Right lobe of liver (tissue), 6 donors: ENCODE measurements around the gene MKNK1. TPM values are rescaled to one million over a fixed set of nuclear protein-coding genes. Genes with fewer than 3 reads are reported as not detected.

Source experiments
- ATAC-seq, 4 donors: fragments of 200-7000 bp; cut with Tn5 transposase; one replicate each; pipeline ENCODE4 v1.9.1; 2020; ENCODE audit warnings: mild to moderate bottlenecking in 4 of 4, moderate library complexity in 4 of 4
- DNase-seq, 3 donors: peaks; one replicate each; pipeline ENCODE4 v3.0.0-alpha.2; 2020
- H3K27ac ChIP-seq, 3 donors: fragments of 200-600 bp; one replicate each; pipeline ENCODE4 v1.8.0; 2022
- H3K27me3 ChIP-seq, 2 donors: fragments of 200-600 bp; one replicate each; pipeline ENCODE4 v1.8.0; 2022
- H3K36me3 ChIP-seq, 4 donors: fragments of 200-600 bp; sonication (generic) in 1 of 4; one replicate each; pipeline versions ENCODE4 v1.5.1 to v1.8.0; 2017 to 2022; ENCODE audit warnings: control low read depth in 1 of 4
- H3K4me1 ChIP-seq, 4 donors: fragments of 200-600 bp; sonication (generic) in 1 of 4; one replicate each; pipeline versions ENCODE4 v1.5.1 to v1.8.0; 2017 to 2022; ENCODE audit warnings: control low read depth in 1 of 4
- H3K4me3 ChIP-seq, 3 donors: fragments of 200-600 bp; one replicate each; pipeline ENCODE4 v1.8.0; 2022
- H3K9me3 ChIP-seq, 4 donors: fragments of 200-600 bp; sonication (generic) in 1 of 4; one replicate each; pipeline versions ENCODE4 v1.5.1 to v1.8.0; 2017 to 2022; ENCODE audit warnings: control low read depth in 1 of 4
- POLR2A ChIP-seq: fragments of 450-650 bp; IDR thresholded peaks from one replicate; pipeline ENCODE4 v1.6.1; 2017; ENCODE audit warnings: antibody characterized with exemption, mild to moderate bottlenecking
- WGBS: methylation state at CpG from one replicate; pipeline ENCODE4 v1.1.6; 2018; ENCODE audit warnings: low coverage, low lambda C conversion rate; ENCODE audit not compliant: insufficient coverage; ENCODE audit errors: missing lambda C conversion rate; 5-methylcytosine and 5-hydroxymethylcytosine counted together
- intact Hi-C, 2 donors: fragments of 100-400 bp; cut with DNase I; formaldehyde crosslinking; loops; one replicate each; pipeline versions ENCODE4 v1.11.2 to v1.14.1; 2022
- total RNA-seq, 6 experiments: library from RNA; depleted of rRNA in 2 of 6; stranded (reverse); fragments of >200 nt in 2 of 6; fragmentation: NEBNext Ultra II Directional in 3 of 6; extraction: Animal tissue kit (Norgen Biotek cat#: 25700) in 3 of 6; gene quantifications; one replicate each; pipeline versions ENCODE4 v1.1.0 to v1.2.4, GENCODE V29; 2016 to 2023
- TF ChIP-seq, protein P1 (sequence below), 4 donors: fragments of 200-600 bp in 3 of 4; fragments of 450-650 bp in 1 of 4; IDR thresholded peaks; one replicate each; pipeline versions ENCODE4 v1.5.1 to v1.8.0; 2016 to 2022; ENCODE audit warnings: antibody characterized with exemption in 4 of 4, mild to moderate bottlenecking in 2 of 4
- donor health status: DM: no; HTN: yes; CAD: no.
- donor health status: DM: no; HTN: no; CAD: no.
- donor health status: DM: no; HTN: no; CAD: no.
- donor health status: DM: no; HTN: yes; CAD: no.
- donor health status: DM: no; HTN: yes; CAD: no.

Gene MKNK1
- total RNA-seq, 6 experiments from 2014 or later, result 17.5 to 27.2 (median 20.8) TPM

DNA sequence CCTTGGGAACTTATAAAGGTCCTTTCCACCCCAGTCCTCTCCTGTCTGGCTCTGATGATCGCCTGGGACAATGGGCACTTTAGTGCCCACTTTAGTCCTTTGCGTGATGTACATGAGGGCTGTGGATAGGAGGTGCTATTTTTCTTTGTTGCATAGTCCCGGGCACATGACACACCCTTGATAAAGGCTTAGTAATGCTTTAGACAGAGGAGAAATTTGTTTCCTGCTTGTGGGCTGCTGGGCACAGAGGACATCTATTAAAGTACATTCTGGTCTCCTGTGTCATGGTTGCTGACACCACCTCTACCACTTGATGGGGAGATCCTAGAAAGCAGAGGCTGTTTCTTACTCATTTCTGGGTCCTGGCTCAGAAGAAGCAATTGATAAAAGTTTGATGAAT lies 47.2 kb downstream of the MKNK1 start:
- Histone ChIP-seq H3K36me3 (peaks cover 0 to 19% (median under 1%) of the 10 kb centered on the region in 4 donors), H3K4me1 (no peaks in the 10 kb centered on the region), H3K9me3 (no peaks in the 10 kb centered on the region), H3K4me3 (no peak overlapping the region), H3K27ac (no peak overlapping the region), H3K27me3 (no peaks in the 10 kb centered on the region)
- ATAC-seq, result no peak
- intact Hi-C loops, result no loop called here
- TF ChIP-seq, protein P1, sequence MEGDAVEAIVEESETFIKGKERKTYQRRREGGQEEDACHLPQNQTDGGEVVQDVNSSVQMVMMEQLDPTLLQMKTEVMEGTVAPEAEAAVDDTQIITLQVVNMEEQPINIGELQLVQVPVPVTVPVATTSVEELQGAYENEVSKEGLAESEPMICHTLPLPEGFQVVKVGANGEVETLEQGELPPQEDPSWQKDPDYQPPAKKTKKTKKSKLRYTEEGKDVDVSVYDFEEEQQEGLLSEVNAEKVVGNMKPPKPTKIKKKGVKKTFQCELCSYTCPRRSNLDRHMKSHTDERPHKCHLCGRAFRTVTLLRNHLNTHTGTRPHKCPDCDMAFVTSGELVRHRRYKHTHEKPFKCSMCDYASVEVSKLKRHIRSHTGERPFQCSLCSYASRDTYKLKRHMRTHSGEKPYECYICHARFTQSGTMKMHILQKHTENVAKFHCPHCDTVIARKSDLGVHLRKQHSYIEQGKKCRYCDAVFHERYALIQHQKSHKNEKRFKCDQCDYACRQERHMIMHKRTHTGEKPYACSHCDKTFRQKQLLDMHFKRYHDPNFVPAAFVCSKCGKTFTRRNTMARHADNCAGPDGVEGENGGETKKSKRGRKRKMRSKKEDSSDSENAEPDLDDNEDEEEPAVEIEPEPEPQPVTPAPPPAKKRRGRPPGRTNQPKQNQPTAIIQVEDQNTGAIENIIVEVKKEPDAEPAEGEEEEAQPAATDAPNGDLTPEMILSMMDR (IDR thresholded peaks at IDR 0.05), result no peak
- no peak for TF ChIP-seq POLR2A
- 62% methylated on average over 3 of the region's 3 CpGs for WGBS
- DNase-seq, result no peak

DNA sequence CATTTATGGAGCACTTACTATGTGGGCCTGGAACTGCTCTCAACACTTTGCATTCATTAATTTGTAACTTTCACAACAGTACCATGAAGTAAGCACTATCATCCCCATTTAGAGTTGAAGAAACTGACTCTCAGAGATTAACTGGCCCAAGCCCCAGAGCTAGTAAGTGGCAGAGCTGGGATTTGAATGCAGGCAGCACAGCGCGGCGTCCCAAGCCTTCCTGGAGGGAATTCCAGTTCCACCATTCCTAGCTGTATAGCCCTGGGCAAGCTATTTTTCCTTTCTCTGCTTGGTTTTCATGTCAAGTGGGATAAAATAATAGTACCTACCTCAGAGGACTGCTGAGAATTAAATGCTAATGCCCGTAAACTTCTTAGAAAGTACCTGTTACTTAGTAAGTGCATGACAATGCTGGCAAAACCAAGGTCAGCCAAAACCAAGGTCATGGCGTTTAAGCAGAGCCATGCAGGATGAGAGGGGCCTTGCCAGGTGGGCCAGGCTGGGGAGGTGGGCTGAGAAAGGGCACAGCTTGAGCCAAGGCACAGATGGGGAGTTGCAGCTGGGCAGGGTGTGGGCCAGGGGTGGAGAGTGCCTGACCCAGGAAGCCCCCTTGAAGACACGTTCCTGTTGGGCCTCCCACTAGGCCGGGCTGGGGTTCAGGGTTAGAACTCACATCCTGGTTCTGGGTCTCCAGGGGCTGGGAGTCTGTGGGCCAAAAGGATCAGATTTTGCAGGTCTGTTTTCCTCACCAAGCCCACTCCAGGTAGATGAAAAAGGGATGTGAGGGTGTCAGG lies 48.0 kb downstream of the MKNK1 start:
- 79% methylated on average over 4 of the region's 7 CpGs for WGBS
- Histone ChIP-seq H3K27me3 (no peaks in the 10 kb centered on the region), H3K4me1 (no peaks in the 10 kb centered on the region), H3K36me3 (peaks cover 0 to 11% (median 0%) of the 10 kb centered on the region in 4 donors), H3K4me3 (no peak overlapping the region), H3K27ac (no peak overlapping the region), H3K9me3 (no peaks in the 10 kb centered on the region)
- DNase-seq (no peak), ATAC-seq (no peak)
- TF ChIP-seq, protein P1 (IDR thresholded peaks at IDR 0.05), result no peak
- TF ChIP-seq POLR2A, result no peak
- intact Hi-C loops, result no loop called here

DNA sequence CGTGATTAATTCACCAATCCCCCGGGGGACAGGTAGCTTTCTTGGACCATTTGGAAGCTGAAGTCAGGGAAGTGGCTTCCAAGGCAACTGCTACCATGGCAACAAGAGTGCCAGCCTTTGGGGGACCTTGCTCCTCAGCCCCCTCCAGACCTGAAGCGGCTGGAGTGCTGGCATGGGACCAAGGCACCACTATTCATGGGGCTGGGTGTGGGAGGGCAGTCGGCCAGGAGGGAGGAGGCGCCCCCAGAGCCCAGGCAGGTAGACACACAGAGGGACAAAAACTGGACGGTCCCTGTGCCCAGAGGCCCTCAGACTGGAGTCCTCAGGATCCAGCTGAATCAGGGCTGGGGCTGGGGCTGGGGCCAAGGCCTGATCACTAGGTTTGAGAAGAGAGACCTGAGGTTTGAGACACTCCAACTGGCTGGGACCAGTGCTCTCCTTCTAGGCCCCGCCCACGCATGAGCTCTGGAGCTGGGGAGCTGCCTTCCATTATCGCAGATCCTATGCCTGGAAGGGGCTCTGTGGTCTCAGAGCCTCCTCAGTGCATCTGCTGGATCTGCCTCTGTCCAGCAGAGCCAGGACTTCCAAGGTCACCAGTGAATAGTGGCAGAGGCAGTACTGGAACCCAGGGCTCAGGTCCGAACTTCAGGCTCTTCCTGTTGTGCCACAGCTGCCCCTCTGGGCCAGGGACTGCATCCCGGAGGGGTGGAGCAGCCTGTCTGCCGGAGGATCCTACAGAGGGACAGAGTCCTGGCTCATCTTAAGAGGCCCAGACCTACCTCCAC lies 49.3 kb downstream of the MKNK1 start:
- DNase-seq, result no peak
- no peaks in the 10 kb centered on the region for H3K27me3 ChIP-seq
- H3K4me1 ChIP-seq, result no peaks in the 10 kb centered on the region
- intact Hi-C loops, result no loop called here
- 75% methylated on average over 2 of the region's 12 CpGs for WGBS
- TF ChIP-seq POLR2A, result no peak
- TF ChIP-seq, protein P1 (IDR thresholded peaks at IDR 0.05), result no peak
- H3K9me3 ChIP-seq, result no peaks in the 10 kb centered on the region
- H3K36me3 ChIP-seq, result peaks cover 0 to 4% (median 0%) of the 10 kb centered on the region in 4 donors
- no peak overlapping the region for H3K27ac ChIP-seq
- no peak overlapping the region for H3K4me3 ChIP-seq
- no peak for ATAC-seq

DNA sequence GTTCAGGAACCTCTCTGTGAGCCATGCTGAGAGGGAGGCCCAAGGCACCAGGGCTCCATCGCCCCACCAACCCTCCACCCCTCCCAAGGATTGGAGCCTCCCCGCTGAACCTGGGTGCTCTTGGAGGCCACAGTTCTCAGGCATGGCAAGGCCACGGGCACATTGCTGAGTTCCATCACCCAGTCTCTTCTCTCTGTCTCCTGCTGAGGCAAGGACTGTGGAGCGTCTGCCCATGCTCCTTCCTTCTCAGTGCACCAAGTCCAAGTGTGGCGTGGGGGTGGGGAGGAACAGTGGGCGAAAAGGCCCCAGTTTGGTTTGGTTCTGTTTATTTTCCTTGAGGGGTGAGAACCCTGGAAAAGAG lies 49.9 kb downstream of the MKNK1 start:
- Histone ChIP-seq H3K27ac (no peak overlapping the region), H3K9me3 (no peaks in the 10 kb centered on the region), H3K27me3 (no peaks in the 10 kb centered on the region), H3K36me3 (peaks cover 0 to 4% (median 0%) of the 10 kb centered on the region in 4 donors), H3K4me1 (no peaks in the 10 kb centered on the region), H3K4me3 (no peak overlapping the region)
- DNase-seq (no peak), ATAC-seq (no peak)
- no peak for TF ChIP-seq POLR2A
- TF ChIP-seq, protein P1 (IDR thresholded peaks at IDR 0.05), result no peak
- intact Hi-C loops, result no loop called here
- WGBS, result 90% methylated on average over 2 of the region's 6 CpGs
